Measurements from ENCODE around the gene MYMK. TPM values are rescaled to one million over a fixed set of nuclear protein-coding genes. Genes with fewer than 3 reads are reported as not detected.

Gene MYMK
- total and polyA plus RNA-seq, 2 of the 4 experiments (the other 2 are of a cell fraction): not detected

DNA sequence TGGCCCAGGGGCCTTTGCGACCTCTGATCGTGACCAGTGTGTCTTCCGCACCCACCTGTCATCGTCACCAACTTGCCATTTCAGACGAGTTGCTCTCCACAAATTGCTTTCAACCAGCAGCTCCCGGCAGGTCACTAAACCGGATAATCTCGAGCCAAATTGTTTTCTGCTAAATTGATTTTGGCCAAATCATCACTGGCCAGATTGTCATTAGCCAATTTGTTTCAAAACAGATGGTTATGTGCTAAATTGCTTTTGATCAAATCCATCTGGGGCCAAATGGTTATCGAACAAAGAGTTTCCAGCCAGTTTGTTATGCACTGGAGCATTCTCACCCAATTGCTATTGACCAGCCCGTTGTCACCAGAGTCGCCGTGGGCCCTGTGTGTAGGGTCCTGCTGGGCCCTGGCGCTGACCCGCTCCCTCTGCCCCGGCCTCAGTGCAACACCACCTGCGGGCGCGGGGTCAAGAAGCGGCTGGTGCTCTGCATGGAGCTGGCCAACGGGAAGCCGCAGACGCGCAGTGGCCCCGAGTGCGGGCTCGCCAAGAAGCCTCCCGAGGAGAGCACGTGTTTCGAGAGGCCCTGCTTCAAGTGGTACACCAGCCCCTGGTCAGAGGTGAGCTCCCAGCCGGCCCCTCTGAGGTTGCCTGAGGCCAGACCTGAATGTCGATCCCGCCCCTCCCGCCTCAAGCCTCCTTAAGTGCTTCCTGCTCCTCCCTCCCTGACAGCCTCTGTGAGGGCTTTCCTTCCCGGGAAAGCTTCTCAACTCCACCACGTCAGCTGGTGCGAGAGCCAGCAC lies 45.3 kb upstream of the MYMK start:
- H3K36me3 ChIP-seq (ENCODE audit: control insufficient read depth, insufficient read depth, low read length): no peaks in the 10 kb centered on the region
- DNase-seq (no peak), ATAC-seq (ENCODE audit: low read depth) (no peak)
- no peak overlapping the region for H4K8ac ChIP-seq (ENCODE audit: low read depth in 2 of 2, low read length in 2 of 2)
- TF ChIP-seq MAFK (IDR thresholded peaks at IDR 0.05; ENCODE audit: low read depth, low read length) (no peak), MXI1 (IDR thresholded peaks at IDR 0.05; ENCODE audit: borderline replicate concordance, low read depth, low read length) (no peak), CEBPB (IDR thresholded peaks at IDR 0.05; ENCODE audit: low read depth, low read length) (no peak), RCOR1 (IDR thresholded peaks at IDR 0.05; ENCODE audit: insufficient replicate concordance, low read length) (no peak), NFE2L2 (IDR thresholded peaks at IDR 0.05; ENCODE audit: low read depth, low read length) (no peak), FOS (IDR thresholded peaks at IDR 0.05; ENCODE audit: low read depth, low read length) (no peak), CHD1 (IDR thresholded peaks at IDR 0.05; ENCODE audit: low read depth, low read length) (no peak), BHLHE40 (IDR thresholded peaks at IDR 0.05; ENCODE audit: low read depth, low read length) (no peak), RAD21 (IDR thresholded peaks at IDR 0.05; ENCODE audit: low read length) (no peak), SMC3 (IDR thresholded peaks at IDR 0.05; ENCODE audit: low read depth, low read length) (no peak), POLR2A (IDR thresholded peaks at IDR 0.05; ENCODE audit: low read depth, low read length) (no peak)
- TF ChIP-seq, protein P1, sequence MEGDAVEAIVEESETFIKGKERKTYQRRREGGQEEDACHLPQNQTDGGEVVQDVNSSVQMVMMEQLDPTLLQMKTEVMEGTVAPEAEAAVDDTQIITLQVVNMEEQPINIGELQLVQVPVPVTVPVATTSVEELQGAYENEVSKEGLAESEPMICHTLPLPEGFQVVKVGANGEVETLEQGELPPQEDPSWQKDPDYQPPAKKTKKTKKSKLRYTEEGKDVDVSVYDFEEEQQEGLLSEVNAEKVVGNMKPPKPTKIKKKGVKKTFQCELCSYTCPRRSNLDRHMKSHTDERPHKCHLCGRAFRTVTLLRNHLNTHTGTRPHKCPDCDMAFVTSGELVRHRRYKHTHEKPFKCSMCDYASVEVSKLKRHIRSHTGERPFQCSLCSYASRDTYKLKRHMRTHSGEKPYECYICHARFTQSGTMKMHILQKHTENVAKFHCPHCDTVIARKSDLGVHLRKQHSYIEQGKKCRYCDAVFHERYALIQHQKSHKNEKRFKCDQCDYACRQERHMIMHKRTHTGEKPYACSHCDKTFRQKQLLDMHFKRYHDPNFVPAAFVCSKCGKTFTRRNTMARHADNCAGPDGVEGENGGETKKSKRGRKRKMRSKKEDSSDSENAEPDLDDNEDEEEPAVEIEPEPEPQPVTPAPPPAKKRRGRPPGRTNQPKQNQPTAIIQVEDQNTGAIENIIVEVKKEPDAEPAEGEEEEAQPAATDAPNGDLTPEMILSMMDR (conservative IDR thresholded peaks at IDR 0.05; ENCODE audit: low read depth, low read length): no peak
- TF ChIP-seq, protein P2, sequence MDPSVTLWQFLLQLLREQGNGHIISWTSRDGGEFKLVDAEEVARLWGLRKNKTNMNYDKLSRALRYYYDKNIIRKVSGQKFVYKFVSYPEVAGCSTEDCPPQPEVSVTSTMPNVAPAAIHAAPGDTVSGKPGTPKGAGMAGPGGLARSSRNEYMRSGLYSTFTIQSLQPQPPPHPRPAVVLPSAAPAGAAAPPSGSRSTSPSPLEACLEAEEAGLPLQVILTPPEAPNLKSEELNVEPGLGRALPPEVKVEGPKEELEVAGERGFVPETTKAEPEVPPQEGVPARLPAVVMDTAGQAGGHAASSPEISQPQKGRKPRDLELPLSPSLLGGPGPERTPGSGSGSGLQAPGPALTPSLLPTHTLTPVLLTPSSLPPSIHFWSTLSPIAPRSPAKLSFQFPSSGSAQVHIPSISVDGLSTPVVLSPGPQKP (IDR thresholded peaks at IDR 0.05; ENCODE audit: borderline replicate concordance, low read depth, low read length): no peak
- TF ChIP-seq, protein P3, sequence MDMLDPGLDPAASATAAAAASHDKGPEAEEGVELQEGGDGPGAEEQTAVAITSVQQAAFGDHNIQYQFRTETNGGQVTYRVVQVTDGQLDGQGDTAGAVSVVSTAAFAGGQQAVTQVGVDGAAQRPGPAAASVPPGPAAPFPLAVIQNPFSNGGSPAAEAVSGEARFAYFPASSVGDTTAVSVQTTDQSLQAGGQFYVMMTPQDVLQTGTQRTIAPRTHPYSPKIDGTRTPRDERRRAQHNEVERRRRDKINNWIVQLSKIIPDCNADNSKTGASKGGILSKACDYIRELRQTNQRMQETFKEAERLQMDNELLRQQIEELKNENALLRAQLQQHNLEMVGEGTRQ (IDR thresholded peaks at IDR 0.05; ENCODE audit: low read depth, low read length): no peak
- no peaks in the 10 kb centered on the region for H4K20me1 ChIP-seq (ENCODE audit: insufficient read depth, low read length)
- in situ Hi-C loops (cut with MboI; ENCODE audit: low sequenced_read_pairs) (no loop called here), dilution Hi-C loops (cut with HindIII; ENCODE audit: low sequenced_read_pairs, unreplicated experiment) (no loop called here), intact Hi-C loops (cut with micrococcal nuclease) (no loop called here)
- no peak overlapping the region for H2BK120ac ChIP-seq (ENCODE audit: low read depth, low read length)
- no TSS peak for BruUV-seq (replicated peaks)
- H3K4ac ChIP-seq (ENCODE audit: low read depth, low read length): no peak overlapping the region
- no peak overlapping the region for H2AFZ ChIP-seq (replicated peaks; ENCODE audit: low read length, poor library complexity)
- H3K18ac ChIP-seq (ENCODE audit: low read depth, low read length): no peak overlapping the region
- no peak overlapping the region for H2AK5ac ChIP-seq (ENCODE audit: low read depth, low read length)
- no peak overlapping the region for H2BK5ac ChIP-seq (ENCODE audit: low read depth, low read length, poor library complexity, severe bottlenecking)
- H3K27me3 ChIP-seq (ENCODE audit: control insufficient read depth, insufficient read depth, low read length): peaks cover 46% of the 10 kb centered on the region
- H2BK20ac ChIP-seq (ENCODE audit: low read depth, low read length): no peak overlapping the region
- H3K27ac ChIP-seq (ENCODE audit: insufficient read depth, low read length): no peak overlapping the region
- 58% methylated on average over 24 of the region's 36 CpGs; no CpG with 5 or more reads in 1 of the 2 experiments for WGBS, 2 experiments (ENCODE audit: extremely low coverage in 2 of 2, insufficient read length in 1 of 2)
- no peaks in the 10 kb centered on the region for H3K9me1 ChIP-seq (ENCODE audit: insufficient read depth, low read length)
- H2AK9ac ChIP-seq (replicated peaks; ENCODE audit: low read depth, low read length, poor library complexity): no peak overlapping the region
- H3K9me3 ChIP-seq (ENCODE audit: control insufficient read depth, insufficient read depth, low read length): no peaks in the 10 kb centered on the region
- no peak overlapping the region for H4K5ac ChIP-seq (ENCODE audit: low read depth, low read length)
- POLR2A ChIA-PET (ENCODE audit: unreplicated experiment): no interaction called here
- no peak overlapping the region for H3K23ac ChIP-seq (ENCODE audit: low read depth, low read length)
- no peak overlapping the region for H3K14ac ChIP-seq (replicated peaks; ENCODE audit: low read depth, low read length)
- H2BK15ac ChIP-seq (ENCODE audit: low read depth, low read length): no peak overlapping the region
- no peak overlapping the region for H3K4me3 ChIP-seq (ENCODE audit: insufficient read depth, low read depth, low read length)
- H3K4me1 ChIP-seq (ENCODE audit: control insufficient read depth, insufficient read depth, low read length): no peaks in the 10 kb centered on the region
- CTCF ChIA-PET: no interaction called here
- no peak overlapping the region for H3K56ac ChIP-seq (ENCODE audit: extremely low read depth, insufficient read depth, low read length)
- no peaks in the 10 kb centered on the region for H3K79me1 ChIP-seq (ENCODE audit: low read depth in 1 of 2, low read length in 2 of 2)
- no peak overlapping the region for H3K4me2 ChIP-seq (ENCODE audit: low read depth, low read length)
- no peak overlapping the region for H3K9ac ChIP-seq (ENCODE audit: low read depth, low read length)
- H4K91ac ChIP-seq (ENCODE audit: insufficient read depth, low read depth, low read length): no peak overlapping the region
